ENCODE results near the gene TNFAIP8L1. TPM values are rescaled to one million over a fixed set of nuclear protein-coding genes. Genes with fewer than 3 reads are reported as not detected.

Gene TNFAIP8L1
- total RNA-seq, 1 experiment from 2014 or later, result 22.2 TPM

GRCh38 chr19:4652075-4652474, 12.8 kb downstream of the TNFAIP8L1 start (continued):
- TF ChIP-seq YY1 (IDR thresholded peaks at IDR 0.05; ENCODE audit: extremely low read depth, insufficient replicate concordance, low read depth, low read length) (no peak), CTCF (IDR thresholded peaks at IDR 0.05 in 2 of 3, conservative IDR thresholded peaks at IDR 0.05 in 1 of 3; ENCODE audit: borderline replicate concordance in 1 of 3, insufficient read depth in 1 of 3, low read depth in 2 of 3, low read length in 2 of 3) (no peak), JUND (IDR thresholded peaks at IDR 0.05) (no peak), ZFX (IDR thresholded peaks at IDR 0.05) (no peak), CBX3 (IDR thresholded peaks at IDR 0.05; ENCODE audit: low read depth) (no peak)

- H3K27ac ChIP-seq (ENCODE audit: low read depth, low read length), result no peak overlapping the region
- TF ChIP-seq ZFX (IDR thresholded peaks at IDR 0.05) (no peak), CTCF (IDR thresholded peaks at IDR 0.05 in 2 of 3, conservative IDR thresholded peaks at IDR 0.05 in 1 of 3; ENCODE audit: borderline replicate concordance in 1 of 3, insufficient read depth in 1 of 3, low read depth in 2 of 3, low read length in 2 of 3) (no peak), ATF3 (IDR thresholded peaks at IDR 0.05) (no peak), REST (IDR thresholded peaks at IDR 0.05; ENCODE audit: low read depth) (no peak), FOSL1 (IDR thresholded peaks at IDR 0.05; ENCODE audit: low read depth) (no peak), SIN3A (IDR thresholded peaks at IDR 0.05; ENCODE audit: low read depth) (no peak), EGR1 (IDR thresholded peaks at IDR 0.05; ENCODE audit: low read depth) (no peak), SRF (IDR thresholded peaks at IDR 0.05; ENCODE audit: low read depth) (no peak), POLR2A (IDR thresholded peaks at IDR 0.05; ENCODE audit: borderline replicate concordance, extremely low read depth, insufficient read depth, insufficient read length) (no peak), CBX3 (IDR thresholded peaks at IDR 0.05; ENCODE audit: low read depth) (no peak), EZH2phosphoT487 (IDR thresholded peaks at IDR 0.05; ENCODE audit: borderline replicate concordance) (no peak), ZBTB33 (IDR thresholded peaks at IDR 0.05; ENCODE audit: extremely low read depth, insufficient replicate concordance, low read length) (no peak)
Measured at GRCh38 chr19:4653793-4654436, 14.6 kb downstream of the TNFAIP8L1 start.

More at GRCh38 chr19:4653793-4654436, 14.6 kb downstream of the TNFAIP8L1 start:
- no peaks in the 10 kb centered on the region for H3K4me1 ChIP-seq (ENCODE audit: control insufficient read depth in 1 of 2, insufficient read depth in 2 of 2, low read length in 2 of 2)
- ATAC-seq, result no peak
- ChIA-PET RAD21 (ENCODE audit: low non-redundant PET in 1 of 2, low total read pairs in 2 of 2, uncharacterized antibody in 2 of 2, unreplicated experiment in 2 of 2) (no interaction called here), POLR2A (no interaction called here), CTCF (no interaction called here)
- no peaks in the 10 kb centered on the region for H3K9me2 ChIP-seq (ENCODE audit: insufficient read depth)
- DNase-seq (ENCODE audit: low read depth, low spot score), result no peak
- H3K79me2 ChIP-seq (ENCODE audit: insufficient read depth, low read length), result peaks cover 7% of the 10 kb centered on the region; the same call in 1 of the 2 replicates
- no peak overlapping the region for H3K9ac ChIP-seq (ENCODE audit: low read length)
- H3K4me3 ChIP-seq (replicated peaks in 1 of 2; ENCODE audit: low read depth in 1 of 2, low read length in 2 of 2), result no peak overlapping the region
- H3K4me2 ChIP-seq (ENCODE audit: low read length), result no peak overlapping the region
- intact Hi-C loops (cut with micrococcal nuclease), result no loop called here
- peaks cover 6 to 17% of the 10 kb centered on the region in 2 experiments; a peak in 3 of 4 replicates for H3K36me3 ChIP-seq (ENCODE audit: control insufficient read depth in 1 of 2, insufficient read depth in 2 of 2, low read length in 2 of 2)
- H3K27me3 ChIP-seq (ENCODE audit: insufficient read depth, low read length), result no peaks in the 10 kb centered on the region
- no peaks in the 10 kb centered on the region for H4K20me1 ChIP-seq (ENCODE audit: insufficient read depth)
- no peaks in the 10 kb centered on the region for H3K9me3 ChIP-seq (ENCODE audit: control insufficient read depth in 1 of 2, insufficient read depth in 1 of 2, low read depth in 1 of 2, low read length in 2 of 2)
- BruUV-seq (replicated peaks), result no TSS peak
- H2AFZ ChIP-seq (ENCODE audit: low read depth, low read length, poor library complexity, severe bottlenecking), result no peak overlapping the region

Data from HCT116 (cell line).